Measurements from ENCODE around the gene GNB1L. TPM values are rescaled to one million over a fixed set of nuclear protein-coding genes. Genes with fewer than 3 reads are reported as not detected.

The GNB1L gene
- total RNA-seq, 1 experiment from 2014 or later, result 10.3 TPM

- H4K20me1 ChIP-seq (ENCODE audit: insufficient read depth), result no peaks in the 10 kb centered on the region
- H3K4me2 ChIP-seq, result no peak overlapping the region
- H3K4me3 ChIP-seq, result no peak overlapping the region
- no peaks in the 10 kb centered on the region for H3K9me2 ChIP-seq (ENCODE audit: insufficient read depth)
- H3K36me3 ChIP-seq (ENCODE audit: low read depth), result no peaks in the 10 kb centered on the region
- TF ChIP-seq CTCF (conservative IDR thresholded peaks at IDR 0.05), result no peak
- BruUV-seq (replicated peaks), result no TSS peak
- H3K4me1 ChIP-seq (replicated peaks; ENCODE audit: insufficient read depth), result no peaks in the 10 kb centered on the region
- no peaks in the 10 kb centered on the region for H3K9me3 ChIP-seq (ENCODE audit: insufficient read depth, low read depth)
- H3K27me3 ChIP-seq (ENCODE audit: insufficient read depth, low read depth), result no peaks in the 10 kb centered on the region
- CTCF ChIA-PET, result no interaction called here
- POLR2A ChIA-PET (ENCODE audit: unreplicated experiment), result no interaction called here
- no peaks in the 10 kb centered on the region for H3F3A ChIP-seq (ENCODE audit: insufficient read depth, low read depth)
- no peak for DNase-seq
- H3K79me2 ChIP-seq (ENCODE audit: low read depth), result no peaks in the 10 kb centered on the region
- H3K27ac ChIP-seq, result no peak overlapping the region
- H2AFZ ChIP-seq, result no peak overlapping the region
- intact Hi-C loops (cut with micrococcal nuclease; ENCODE audit: unreplicated experiment), result no loop called here
These were observed 118.8 kb downstream of the GNB1L start for GRCh38 chr22:19735665-19736510.

- CTCF ChIA-PET, result no interaction called here
These were observed 119.8 kb downstream of the GNB1L start for GRCh38 chr22:19734837-19735382.

GRCh38 chr22:19734163-19734562, 120.5 kb downstream of the GNB1L start:
- Histone ChIP-seq H3K4me2 (no peak overlapping the region), H3K4me3 (no peak overlapping the region), H4K20me1 (ENCODE audit: insufficient read depth) (no peaks in the 10 kb centered on the region), H3K9me2 (ENCODE audit: insufficient read depth) (no peaks in the 10 kb centered on the region), H3K4me1 (replicated peaks; ENCODE audit: insufficient read depth) (peaks cover 6% of the 10 kb centered on the region), H3K27me3 (ENCODE audit: insufficient read depth, low read depth) (no peaks in the 10 kb centered on the region), H3K79me2 (ENCODE audit: low read depth) (no peaks in the 10 kb centered on the region), H3F3A (ENCODE audit: insufficient read depth, low read depth) (no peaks in the 10 kb centered on the region), H3K9me3 (ENCODE audit: insufficient read depth, low read depth) (no peaks in the 10 kb centered on the region), H2AFZ (no peak overlapping the region), H3K27ac (no peak overlapping the region), H3K36me3 (ENCODE audit: low read depth) (no peaks in the 10 kb centered on the region)
- no TSS peak for BruUV-seq (replicated peaks)
- DNase-seq, result no peak
- CTCF ChIA-PET, result no interaction called here
- intact Hi-C loops (cut with micrococcal nuclease; ENCODE audit: unreplicated experiment), result no loop called here
- no peak for TF ChIP-seq CTCF (conservative IDR thresholded peaks at IDR 0.05)
- TF ChIP-seq EZH2 (IDR thresholded peaks at IDR 0.05; ENCODE audit: low read depth), result no peak
- POLR2A ChIA-PET (ENCODE audit: unreplicated experiment), result no interaction called here

More at GRCh38 chr22:19734837-19735382, 119.8 kb downstream of the GNB1L start:
- no peak overlapping the region for H2AFZ ChIP-seq
- no peak overlapping the region for H3K27ac ChIP-seq
- TF ChIP-seq EZH2 (IDR thresholded peaks at IDR 0.05; ENCODE audit: low read depth), result no peak
- no peak for TF ChIP-seq CTCF (conservative IDR thresholded peaks at IDR 0.05)
- no peak overlapping the region for H3K4me2 ChIP-seq
- peaks cover 6% of the 10 kb centered on the region for H3K4me1 ChIP-seq (replicated peaks; ENCODE audit: insufficient read depth)
- intact Hi-C loops (cut with micrococcal nuclease; ENCODE audit: unreplicated experiment), result no loop called here
- no peak overlapping the region for H3K4me3 ChIP-seq
- H4K20me1 ChIP-seq (ENCODE audit: insufficient read depth), result no peaks in the 10 kb centered on the region
- no peaks in the 10 kb centered on the region for H3K9me2 ChIP-seq (ENCODE audit: insufficient read depth)
- POLR2A ChIA-PET (ENCODE audit: unreplicated experiment), result no interaction called here
- no peaks in the 10 kb centered on the region for H3K9me3 ChIP-seq (ENCODE audit: insufficient read depth, low read depth)
- H3K79me2 ChIP-seq (ENCODE audit: low read depth), result no peaks in the 10 kb centered on the region
- H3F3A ChIP-seq (ENCODE audit: insufficient read depth, low read depth), result no peaks in the 10 kb centered on the region
- DNase-seq, result no peak
- no peaks in the 10 kb centered on the region for H3K36me3 ChIP-seq (ENCODE audit: low read depth)
- no peaks in the 10 kb centered on the region for H3K27me3 ChIP-seq (ENCODE audit: insufficient read depth, low read depth)
- BruUV-seq (replicated peaks), result no TSS peak
